ENCODE results near the gene PTPRE.

Gene PTPRE

GRCh38 chr10:127911218-127911866, 4.4 kb downstream of the PTPRE start:
- Histone ChIP-seq H3K9me3 (ENCODE audit: control insufficient read depth, insufficient read depth, low read depth, low read length) (no peaks in the 10 kb centered on the region), H3K4me1 (ENCODE audit: control insufficient read depth, insufficient read depth, low read length) (no peaks in the 10 kb centered on the region), H3K4me3 (ENCODE audit: low read depth, low read length) (no peak overlapping the region), H3K36me3 (ENCODE audit: control insufficient read depth in 2 of 2, insufficient read depth in 1 of 2, low read length in 2 of 2) (no peaks in the 10 kb centered on the region), H3K27ac (ENCODE audit: extremely low read depth, low read depth, low read length) (no peak overlapping the region)
- POLR2A ChIA-PET = no interaction called here
- CTCF ChIA-PET = interaction anchor here (1.5 to 4.3 kb wide), 2 partner anchors 99 to 158 kb away, joined by 4 to 24 read pairs; no protein-coding TSS in a partner anchor
- TF ChIP-seq ZNF521 (tag by site-specific recombination; IDR thresholded peaks at IDR 0.05) = no peak

- H3K36me3 ChIP-seq (ENCODE audit: control insufficient read depth in 2 of 2, insufficient read depth in 1 of 2, low read length in 2 of 2) = no peaks in the 10 kb centered on the region
- H3K27ac ChIP-seq (ENCODE audit: extremely low read depth, low read depth, low read length) = no peak overlapping the region
- TF ChIP-seq ZFP3 (tag by site-specific recombination; IDR thresholded peaks at IDR 0.05; ENCODE audit: low read depth) (no peak), ZNF449 (tag by site-specific recombination; IDR thresholded peaks at IDR 0.05) (no peak), KLF10 (tag by site-specific recombination; IDR thresholded peaks at IDR 0.05) (no peak), ZNF362 (tag by site-specific recombination; IDR thresholded peaks at IDR 0.05) (no peak), ZNF391 (tag by site-specific recombination; IDR thresholded peaks at IDR 0.05; ENCODE audit: borderline replicate concordance, low read depth) (no peak), ZNF223 (tag by site-specific recombination; IDR thresholded peaks at IDR 0.05) (no peak), ZNF629 (tag by site-specific recombination; IDR thresholded peaks at IDR 0.05) (no peak), ZNF174 (tag by site-specific recombination; IDR thresholded peaks at IDR 0.05) (no peak), ZNF610 (tag by site-specific recombination; IDR thresholded peaks at IDR 0.05; ENCODE audit: borderline replicate concordance) (no peak), KLF7 (tag by site-specific recombination; IDR thresholded peaks at IDR 0.05; ENCODE audit: borderline replicate concordance) (no peak), ZNF155 (tag by site-specific recombination; IDR thresholded peaks at IDR 0.05) (no peak), ZNF121 (tag by site-specific recombination; IDR thresholded peaks at IDR 0.05) (no peak), ZNF580 (tag by site-specific recombination; IDR thresholded peaks at IDR 0.05) (no peak), ZBTB17 (tag by site-specific recombination; IDR thresholded peaks at IDR 0.05) (no peak), GLI2 (tag by site-specific recombination; IDR thresholded peaks at IDR 0.05; ENCODE audit: borderline replicate concordance, low read depth) (no peak), ZNF426 (tag by site-specific recombination; IDR thresholded peaks at IDR 0.05) (no peak), ZNF792 (tag by site-specific recombination; IDR thresholded peaks at IDR 0.05) (no peak)
- H3K4me3 ChIP-seq (ENCODE audit: low read depth, low read length) = no peak overlapping the region
- POLR2A ChIA-PET = no interaction called here
- no peaks in the 10 kb centered on the region for H3K9me3 ChIP-seq (ENCODE audit: control insufficient read depth, insufficient read depth, low read depth, low read length)
- CTCF ChIA-PET = interaction anchor here (1.7 to 4.3 kb wide), 2 partner anchors 99 kb away, joined by 7 to 24 read pairs; no protein-coding TSS in a partner anchor
- no peaks in the 10 kb centered on the region for H3K4me1 ChIP-seq (ENCODE audit: control insufficient read depth, insufficient read depth, low read length)
Observed at GRCh38 chr10:127911867-127912257, 5.0 kb downstream of the PTPRE start.

GRCh38 chr10:127912607-127913367, 5.9 kb downstream of the PTPRE start:
- Histone ChIP-seq H3K9me3 (ENCODE audit: control insufficient read depth, insufficient read depth, low read depth, low read length) (no peaks in the 10 kb centered on the region), H3K4me3 (ENCODE audit: low read depth, low read length) (no peak overlapping the region), H3K27ac (ENCODE audit: extremely low read depth, low read depth, low read length) (no peak overlapping the region), H3K36me3 (ENCODE audit: control insufficient read depth in 2 of 2, insufficient read depth in 1 of 2, low read length in 2 of 2) (no peaks in the 10 kb centered on the region), H3K4me1 (ENCODE audit: control insufficient read depth, insufficient read depth, low read length) (no peaks in the 10 kb centered on the region)
- TF ChIP-seq ZNF664 (tag by site-specific recombination; IDR thresholded peaks at IDR 0.05) (no peak), MEIS1 (CRISPR knock-in tag; IDR thresholded peaks at IDR 0.05; ENCODE audit: borderline replicate concordance) (no peak), ZNF423 (tag by site-specific recombination; IDR thresholded peaks at IDR 0.05) (no peak), ZBTB26 (tag by site-specific recombination; optimal IDR thresholded peaks at IDR 0.05) (no peak), ZNF626 (tag by site-specific recombination; IDR thresholded peaks at IDR 0.05) (no peak)
- POLR2A ChIA-PET = no interaction called here
- CTCF ChIA-PET = interaction anchor here (1.7 kb wide), 1 partner anchor 98 kb away, joined by 7 read pairs; no protein-coding TSS in a partner anchor
